Measurements from ENCODE around the gene CCDC150.
"Not testable (repeated sequence)": the region's sequence is repeated elsewhere in the genome, so short reads cannot be mapped to it uniquely, and the experiment has no call there.

The CCDC150 gene

DNA sequence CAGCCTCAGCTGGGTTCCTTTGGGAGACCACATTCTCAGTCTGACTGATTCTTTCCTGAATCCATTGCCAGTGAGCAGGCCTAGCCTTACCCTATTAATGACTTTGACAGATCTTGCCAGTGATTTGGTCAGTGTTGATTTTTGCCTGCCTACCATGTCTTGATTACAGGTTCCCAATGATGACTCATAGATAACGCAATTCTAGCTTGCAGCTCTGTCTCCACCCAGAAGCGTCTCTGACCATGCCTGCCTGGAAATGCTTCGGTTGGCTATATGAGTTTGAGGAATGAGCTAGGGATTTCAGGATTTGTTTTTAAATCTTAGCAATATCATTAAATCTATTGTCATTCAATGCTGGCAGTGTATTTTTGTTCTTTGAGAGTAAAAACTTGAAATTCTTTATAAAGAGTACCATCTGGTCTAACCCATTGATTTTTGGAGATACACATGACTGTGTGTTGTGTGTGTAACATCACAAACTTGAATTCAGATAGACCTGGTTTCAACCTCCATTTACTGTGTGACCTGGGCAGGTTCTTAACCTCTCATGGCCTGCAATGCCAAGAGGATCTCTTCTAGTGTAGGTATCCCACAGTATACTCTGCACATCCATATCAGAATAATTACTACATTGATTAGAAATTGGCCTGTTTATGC lies 57.0 kb downstream of the CCDC150 start:
- DNase-seq (ENCODE audit: low read depth, low spot score), result no peak
- H3K4me3 ChIP-seq (ENCODE audit: low read length), result no peak overlapping the region

DNA sequence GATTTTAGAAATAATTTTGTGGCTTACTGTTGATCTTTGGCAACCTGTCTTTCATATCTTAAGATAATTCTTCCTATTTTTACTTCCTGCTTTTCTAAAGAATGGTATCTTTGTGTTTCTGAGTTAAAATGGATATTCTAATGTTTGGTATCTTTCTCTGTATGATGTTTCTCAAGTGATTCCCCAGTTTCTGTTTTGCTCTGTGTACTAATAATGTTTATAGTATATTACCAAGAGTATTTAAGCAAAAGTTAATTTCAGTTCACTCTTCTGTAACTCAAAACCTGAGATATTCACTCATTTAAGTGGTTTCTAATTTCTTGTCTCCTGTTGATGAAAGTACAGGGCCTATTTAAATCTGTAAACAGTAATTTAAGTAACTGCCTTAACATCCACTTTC lies 58.3 kb downstream of the CCDC150 start:
- DNase-seq (ENCODE audit: low read depth, low spot score), result no peak
- H3K4me3 ChIP-seq (ENCODE audit: low read length), result no peak overlapping the region

DNA sequence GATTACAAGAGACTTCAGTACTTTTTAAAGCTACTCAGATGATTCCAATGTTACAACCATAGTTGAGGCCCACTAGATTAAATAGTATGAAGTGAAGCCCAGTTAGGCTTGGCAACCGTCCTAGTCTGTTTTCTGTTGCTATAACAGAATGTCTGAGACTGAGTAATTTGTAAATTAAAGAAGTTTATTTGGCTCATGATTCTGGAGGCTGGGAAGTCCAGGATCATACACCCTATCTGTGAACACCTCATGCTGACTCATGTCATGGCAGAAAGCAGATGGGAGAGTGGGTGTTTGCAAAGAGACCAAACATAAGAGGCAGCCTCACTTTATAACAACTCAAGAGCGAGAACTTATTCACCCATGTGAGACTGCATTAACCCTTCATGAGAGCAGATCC lies 63.1 kb downstream of the CCDC150 start:
- no peak overlapping the region for H3K4me3 ChIP-seq (ENCODE audit: low read length)
- DNase-seq (ENCODE audit: low read depth, low spot score), result no peak

DNA sequence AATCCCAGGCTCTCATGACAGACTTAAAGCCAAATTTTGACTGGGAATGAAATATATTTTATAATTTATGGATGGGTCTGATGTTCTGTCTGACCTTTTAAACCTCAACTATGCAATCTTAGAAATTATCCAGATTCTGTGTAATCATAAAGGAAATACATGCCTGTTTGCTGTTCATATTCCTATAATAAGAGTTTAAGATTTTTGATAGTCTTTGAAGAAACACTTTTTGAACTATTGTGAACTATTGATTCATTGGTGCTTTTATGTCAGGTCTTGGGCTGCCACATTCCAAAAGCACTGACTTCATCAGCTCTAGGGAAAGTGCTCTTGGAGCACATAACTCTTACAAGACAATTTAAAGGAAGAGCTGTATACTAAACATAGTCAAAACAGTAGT lies 64.2 kb downstream of the CCDC150 start:
- no peak for DNase-seq (ENCODE audit: low read depth, low spot score)
- no peak overlapping the region for H3K4me3 ChIP-seq (ENCODE audit: low read length)

DNA sequence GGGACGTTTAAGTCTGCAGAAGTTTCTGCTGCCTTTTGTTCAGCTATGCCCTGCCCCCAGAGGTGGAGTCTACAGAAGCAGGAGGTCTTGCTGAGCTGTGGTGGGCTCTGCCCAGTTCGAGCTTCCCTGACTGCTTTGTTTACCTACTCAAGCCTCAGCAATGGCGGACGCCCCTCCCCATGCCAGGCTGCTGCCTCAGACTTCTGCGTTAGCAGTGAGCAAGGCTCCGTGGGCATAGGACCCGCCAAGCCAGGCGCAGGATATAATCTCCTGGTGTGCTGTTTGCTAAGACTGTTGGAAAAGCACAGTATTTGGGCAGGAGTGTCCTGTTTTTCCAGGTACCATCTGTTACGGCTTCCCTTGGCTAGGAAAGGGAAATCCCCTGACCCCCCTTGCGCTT lies 70.5 kb downstream of the CCDC150 start:
- not testable (repeated sequence) for DNase-seq (ENCODE audit: low read depth, low spot score); H3K4me3 ChIP-seq (ENCODE audit: low read length)

DNA sequence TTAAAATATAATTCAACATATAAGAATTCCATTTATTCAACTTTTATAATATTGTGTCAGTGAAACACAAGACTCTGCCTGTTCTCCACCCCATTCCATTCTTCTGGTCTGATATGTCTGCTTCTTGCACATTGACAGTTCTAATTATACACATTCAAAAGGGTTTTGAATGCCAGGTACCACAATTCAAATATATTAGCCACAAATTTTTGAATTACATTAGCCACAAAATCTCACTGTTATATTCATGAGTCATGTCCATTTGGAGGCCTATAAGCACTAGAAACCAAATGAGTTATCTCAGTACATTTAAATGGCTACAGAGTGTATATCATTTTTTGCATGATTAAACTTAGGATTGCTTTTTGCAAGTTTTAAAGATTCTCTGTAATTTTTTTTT lies 72.1 kb downstream of the CCDC150 start:
- no peak overlapping the region for H3K4me3 ChIP-seq (ENCODE audit: low read length)
- no peak for DNase-seq (ENCODE audit: low read depth, low spot score)

DNA sequence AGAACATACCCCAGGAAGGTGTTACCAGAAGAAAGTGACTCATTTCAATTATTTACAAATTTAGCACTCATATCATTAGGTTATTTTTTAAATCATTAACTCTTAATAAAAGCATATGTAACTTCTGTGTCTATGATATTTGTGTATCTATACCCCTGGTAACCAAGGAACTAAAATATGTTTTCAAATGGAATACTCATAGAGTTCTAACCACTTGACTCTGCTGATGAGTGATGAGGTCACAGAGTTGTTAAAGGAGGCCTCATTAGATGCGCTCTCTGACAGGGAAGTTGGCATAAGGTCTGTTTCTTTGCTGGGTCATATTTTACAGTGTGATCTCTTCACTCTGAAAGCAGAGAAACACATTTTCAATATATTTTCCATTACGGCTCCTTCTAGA lies 73.4 kb downstream of the CCDC150 start:
- no peak for DNase-seq (ENCODE audit: low read depth, low spot score)
- H3K4me3 ChIP-seq (ENCODE audit: low read length), result no peak overlapping the region

DNA sequence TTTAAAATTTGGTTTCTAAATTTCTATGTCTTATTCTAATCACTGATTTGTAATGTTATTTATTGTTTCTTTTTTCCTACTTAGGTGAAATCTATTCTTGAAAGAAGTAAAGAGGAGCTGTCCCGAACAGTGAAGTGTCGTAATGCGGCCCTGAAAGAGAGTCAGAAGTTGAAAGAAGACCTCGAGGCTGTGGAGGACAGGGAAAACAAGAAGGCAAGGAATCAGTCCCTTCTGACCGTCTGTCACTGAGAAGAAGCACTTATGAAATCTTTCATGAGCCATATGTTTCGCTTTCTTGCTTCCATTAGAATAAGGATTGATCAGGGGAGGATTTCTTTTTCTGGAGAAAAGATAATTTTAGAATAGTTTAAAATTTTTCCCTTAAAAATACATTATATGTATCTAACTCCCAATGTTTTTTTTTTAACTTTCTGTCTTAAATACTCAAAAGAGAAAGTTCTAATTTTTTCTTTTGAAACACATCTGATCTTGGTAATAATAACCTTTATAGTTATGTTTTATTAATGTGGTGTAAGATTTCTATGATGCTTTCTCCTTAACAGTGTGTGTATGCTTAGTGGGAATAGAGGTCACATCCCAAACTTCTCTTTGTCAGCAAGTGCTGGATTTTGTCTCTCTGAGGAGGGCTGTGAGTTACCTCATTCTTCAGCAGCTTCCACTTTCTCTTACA lies 79.0 kb downstream of the CCDC150 start:
- no peak overlapping the region for H3K4me3 ChIP-seq (ENCODE audit: low read length)
- DNase-seq (ENCODE audit: low read depth, low spot score), result no peak

DNA sequence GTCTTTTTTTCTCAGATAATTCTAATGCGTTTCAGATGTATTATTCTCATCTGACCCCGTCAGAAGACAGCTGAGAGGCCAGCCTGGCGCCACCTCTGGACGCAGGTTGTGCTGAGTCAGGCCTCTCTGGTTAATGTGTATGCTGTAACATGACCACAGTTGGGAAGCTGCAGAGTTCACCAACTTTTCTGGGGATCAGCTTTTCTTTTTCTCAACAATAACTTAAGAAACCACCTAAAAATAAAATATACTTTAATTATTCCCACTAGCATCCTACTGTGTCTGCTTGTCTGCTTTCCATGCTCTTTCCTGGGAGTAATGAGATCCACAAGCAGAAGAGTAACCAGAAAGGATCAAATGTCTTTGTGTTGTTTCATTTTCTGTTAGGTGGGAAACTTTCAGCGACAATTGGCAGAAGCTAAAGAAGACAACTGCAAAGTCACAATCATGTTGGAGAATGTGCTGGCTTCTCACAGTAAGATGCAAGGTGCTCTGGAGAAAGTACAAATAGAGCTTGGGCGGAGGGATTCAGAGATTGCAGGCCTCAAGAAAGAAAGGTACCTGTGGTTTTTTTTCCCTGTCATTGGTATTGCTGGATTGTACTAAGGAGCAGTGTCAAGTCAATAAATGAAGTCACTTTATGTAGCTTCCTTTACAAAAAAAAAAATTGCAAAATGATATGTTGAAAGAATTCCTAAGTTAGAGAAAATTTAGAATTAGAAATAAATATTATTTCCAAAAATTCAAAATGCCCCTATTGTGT lies 79.8 kb downstream of the CCDC150 start:
- no peak overlapping the region for H3K4me3 ChIP-seq (ENCODE audit: low read length)
- no peak for DNase-seq (ENCODE audit: low read depth, low spot score)

DNA sequence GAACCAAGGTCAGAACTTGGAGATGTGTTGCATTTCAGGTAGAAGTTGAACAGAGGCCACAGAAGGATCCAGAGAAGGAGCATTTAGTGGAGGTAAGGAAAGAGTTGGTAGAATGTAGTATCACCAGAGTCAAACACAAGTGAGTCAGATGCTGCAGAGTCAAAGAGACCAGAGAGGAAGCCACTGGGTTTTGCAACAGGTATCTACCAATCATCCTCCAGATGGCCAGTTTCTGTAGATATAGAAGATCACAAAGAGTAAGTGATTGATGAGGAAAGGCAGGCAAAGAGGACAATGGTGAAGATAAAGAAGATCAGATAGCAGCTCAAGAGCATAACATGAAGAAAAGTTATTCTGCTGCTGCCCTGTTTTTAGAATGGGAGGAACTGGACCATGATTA lies 84.1 kb downstream of the CCDC150 start:
- no peak for DNase-seq (ENCODE audit: low read depth, low spot score)
- no peak overlapping the region for H3K4me3 ChIP-seq (ENCODE audit: low read length)

DNA sequence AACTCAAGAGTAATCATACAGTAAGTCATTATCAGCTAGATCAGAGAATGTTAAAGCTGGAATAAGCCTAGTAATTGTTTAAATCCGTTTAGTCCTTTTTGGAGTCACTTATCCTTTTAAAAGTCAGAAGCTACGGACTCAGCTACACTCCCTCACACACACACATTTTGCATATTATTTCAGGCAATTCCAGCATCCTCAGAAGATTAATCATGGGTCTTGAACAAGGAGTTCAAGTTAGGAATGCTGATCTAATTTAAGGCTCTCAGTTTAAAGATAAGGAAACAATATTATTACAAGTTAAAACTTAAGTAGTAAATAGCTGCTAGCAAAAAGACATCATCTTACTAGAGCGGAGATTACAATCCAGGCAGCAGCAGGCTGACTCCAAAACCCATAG lies 85.7 kb downstream of the CCDC150 start:
- no peak for DNase-seq (ENCODE audit: low read depth, low spot score)
- no peak overlapping the region for H3K4me3 ChIP-seq (ENCODE audit: low read length)

DNA sequence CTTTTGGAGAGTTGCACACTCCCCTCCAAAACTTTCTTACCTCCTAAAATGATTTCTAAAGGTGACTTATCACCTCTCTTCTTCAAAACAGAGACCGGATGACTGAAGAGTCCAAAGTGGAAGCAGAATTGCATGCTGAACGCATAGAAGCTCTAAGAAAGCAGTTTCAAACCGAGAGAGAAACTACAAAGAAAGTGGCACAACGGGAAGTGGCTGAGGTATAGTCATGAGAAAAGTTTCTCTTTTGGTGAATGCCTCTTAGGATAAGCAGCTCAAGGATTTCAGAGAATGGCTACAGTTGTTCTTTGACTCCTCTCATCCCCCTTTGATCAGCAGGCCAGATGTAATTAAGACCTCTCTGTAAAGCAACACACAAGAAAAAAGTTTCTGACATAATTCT lies 86.4 kb downstream of the CCDC150 start:
- H3K4me3 ChIP-seq (ENCODE audit: low read length), result no peak overlapping the region
- DNase-seq (ENCODE audit: low read depth, low spot score), result peak; percentile 80

DNA sequence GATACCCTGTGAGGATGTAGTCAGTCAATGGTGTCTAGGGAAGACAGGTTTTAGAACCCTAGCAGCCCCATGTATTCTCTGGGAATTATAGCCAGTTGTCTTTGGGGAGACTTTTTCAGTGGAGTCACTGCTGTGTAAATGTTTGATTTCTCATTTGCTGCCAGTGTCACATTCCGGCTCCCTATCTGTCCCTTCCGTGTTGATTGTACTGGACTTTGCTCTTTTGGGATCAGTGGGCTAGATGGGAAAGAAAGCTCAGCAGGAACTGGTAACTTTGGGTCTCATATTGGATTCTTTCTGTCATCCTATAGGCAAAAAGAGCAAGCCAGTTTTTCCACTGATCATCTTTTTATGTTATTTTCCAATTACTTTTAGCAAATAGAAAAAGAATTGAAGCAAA lies 89.9 kb downstream of the CCDC150 start:
- no peak for DNase-seq (ENCODE audit: low read depth, low spot score)
- no peak overlapping the region for H3K4me3 ChIP-seq (ENCODE audit: low read length)

DNA sequence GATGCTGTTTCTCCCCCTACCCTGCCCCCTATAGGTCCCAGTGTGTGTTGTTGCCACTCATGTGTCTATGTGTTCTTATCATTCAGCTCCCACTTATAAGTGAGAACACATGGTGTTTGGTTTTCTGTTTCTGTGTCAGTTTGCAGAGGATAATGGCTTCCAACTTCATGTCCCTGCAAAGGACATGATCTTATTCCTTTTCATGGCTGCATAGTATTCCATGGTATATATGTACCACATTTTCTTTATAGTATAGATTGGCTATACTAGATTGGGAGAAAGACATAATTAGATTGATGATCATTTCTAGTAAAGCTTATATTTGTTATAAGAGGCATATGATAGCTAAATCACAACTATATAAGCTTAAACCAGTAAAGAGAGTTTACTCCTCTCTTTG lies 97.1 kb downstream of the CCDC150 start:
- not testable (repeated sequence) for DNase-seq (ENCODE audit: low read depth, low spot score); H3K4me3 ChIP-seq (ENCODE audit: low read length)

DNA sequence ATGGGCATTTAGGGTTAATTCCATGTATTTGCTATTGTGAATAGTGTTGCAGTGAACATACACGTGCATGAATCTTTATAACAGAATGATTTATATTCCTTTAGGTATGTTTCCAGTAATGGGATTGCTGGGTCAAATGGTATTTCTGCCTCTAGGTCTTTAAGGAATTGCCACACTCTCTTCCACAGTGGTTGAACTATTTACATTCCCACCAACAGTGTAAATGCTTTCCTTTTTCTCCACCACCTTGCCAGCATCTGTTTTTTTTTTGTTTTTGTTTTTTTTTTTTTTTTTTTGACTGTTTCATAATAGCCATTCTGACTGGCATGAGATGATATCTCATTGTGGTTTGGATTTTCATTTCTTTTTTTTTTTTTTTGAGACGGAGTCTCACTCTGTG lies 97.5 kb downstream of the CCDC150 start:
- DNase-seq (ENCODE audit: low read depth, low spot score), result no peak
- no peak overlapping the region for H3K4me3 ChIP-seq (ENCODE audit: low read length)

DNA sequence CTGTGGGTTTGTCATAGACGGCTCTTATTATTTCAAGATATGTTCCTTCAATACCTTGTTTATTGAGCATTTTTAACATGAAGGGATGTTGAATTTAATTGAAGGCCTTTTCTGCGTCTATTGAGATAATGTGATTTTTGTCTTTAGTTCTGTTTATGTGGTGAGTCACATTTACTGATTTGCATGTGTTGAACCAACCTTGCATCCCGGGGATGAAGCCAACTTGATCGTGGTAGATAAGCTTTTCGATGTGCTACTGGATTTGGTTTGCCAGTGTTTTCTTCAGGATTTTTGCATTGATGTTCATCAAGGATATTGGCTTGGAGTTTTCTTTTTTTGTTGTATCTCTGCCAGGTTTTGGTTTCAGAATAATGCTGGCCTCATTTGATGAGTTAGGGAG lies 99.5 kb downstream of the CCDC150 start:
- DNase-seq (ENCODE audit: low read depth, low spot score), result no peak
- no peak overlapping the region for H3K4me3 ChIP-seq (ENCODE audit: low read length)

DNA sequence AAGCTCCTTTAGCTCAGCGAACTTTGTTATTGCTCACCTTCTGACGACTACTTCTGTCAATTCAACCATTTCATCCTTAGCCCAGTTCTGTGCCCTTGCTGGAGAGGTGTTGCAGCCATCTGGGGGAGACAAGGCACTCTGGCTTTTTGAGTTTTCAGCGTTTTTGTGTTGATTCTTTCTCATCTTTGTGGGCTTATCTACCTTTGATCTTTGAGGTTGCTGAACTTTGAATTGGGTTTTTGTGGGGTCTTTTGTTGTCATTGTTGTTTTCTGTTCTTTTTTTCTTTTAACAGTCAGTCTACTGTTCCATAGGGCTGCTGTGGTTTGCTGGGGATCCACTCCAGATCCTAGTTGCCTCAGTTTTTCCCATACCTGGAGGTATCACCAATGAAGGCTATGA lies 102.7 kb downstream of the CCDC150 start:
- no peak overlapping the region for H3K4me3 ChIP-seq (ENCODE audit: low read length)
- peak; percentile 57 for DNase-seq (ENCODE audit: low read depth, low spot score)

DNA sequence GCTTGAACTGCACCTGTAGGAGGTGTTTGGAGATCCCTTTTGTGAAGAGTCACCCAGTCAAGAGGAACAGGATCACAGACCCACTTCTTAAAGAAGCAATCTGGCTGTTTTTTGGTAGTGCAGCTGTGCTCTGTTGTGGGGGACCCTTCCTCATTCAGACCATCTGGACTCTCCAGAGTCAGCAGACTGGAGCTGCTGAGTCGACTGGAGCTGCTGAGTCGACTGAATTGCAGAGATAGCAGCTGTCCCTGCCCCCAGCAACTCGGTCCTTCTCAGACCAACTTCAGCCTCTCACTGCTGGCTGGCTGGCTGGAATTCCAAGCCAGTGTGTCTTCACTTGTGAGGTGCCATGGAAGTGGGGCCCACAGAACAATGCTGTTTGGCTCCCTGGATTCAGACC lies 103.2 kb downstream of the CCDC150 start:
- DNase-seq (ENCODE audit: low read depth, low spot score), result peak; percentile 44
- H3K4me3 ChIP-seq (ENCODE audit: low read length), result no peak overlapping the region

DNA sequence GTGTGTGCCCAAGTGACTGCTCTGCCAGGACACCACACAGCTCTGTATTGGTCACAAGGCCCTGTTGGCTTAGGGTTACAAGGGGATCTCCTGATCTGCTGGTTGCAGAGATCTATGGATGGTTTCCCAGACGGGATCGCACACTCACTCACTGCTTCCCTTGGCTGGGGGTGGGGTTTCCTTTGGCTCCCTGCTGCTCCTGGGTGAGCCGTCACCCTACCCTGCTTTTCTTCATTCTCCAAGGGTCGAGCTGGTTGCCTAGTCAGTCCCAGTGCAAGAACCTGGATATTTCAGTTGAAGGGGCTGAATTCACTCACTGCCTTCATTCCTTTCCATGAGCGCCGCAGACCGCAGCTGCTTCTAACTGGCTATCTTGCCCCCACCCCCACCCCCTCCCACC lies 103.7 kb downstream of the CCDC150 start:
- no peak overlapping the region for H3K4me3 ChIP-seq (ENCODE audit: low read length)
- DNase-seq (ENCODE audit: low read depth, low spot score), result no peak

DNA sequence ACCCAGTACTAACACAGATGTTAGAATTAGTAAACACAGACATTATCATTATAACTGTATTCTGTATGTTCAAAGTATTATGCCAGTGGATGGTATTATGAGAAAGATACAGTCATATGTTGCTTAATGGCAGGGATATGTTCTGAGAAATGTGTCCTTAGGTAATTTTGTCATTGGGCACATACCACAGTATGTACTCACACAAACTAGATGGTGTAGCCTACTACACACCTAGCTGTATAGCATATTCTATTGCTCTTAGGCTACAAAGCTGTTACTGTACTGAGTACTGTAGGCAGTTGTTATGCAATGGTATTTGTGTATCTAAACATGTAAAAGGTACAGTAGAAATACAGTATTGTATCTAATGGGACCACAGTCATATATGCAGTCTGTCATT lies 106.2 kb downstream of the CCDC150 start:
- DNase-seq (ENCODE audit: low read depth, low spot score), result no peak
- no peak overlapping the region for H3K4me3 ChIP-seq (ENCODE audit: low read length)

Measured in Jurkat, Clone E6-1 (cell line).